CD8-positive, alpha-beta memory T cell (primary cell): ENCODE data around the gene VPS51. TPM values are rescaled to one million over a fixed set of nuclear protein-coding genes. Genes with fewer than 3 reads are reported as not detected.

Experiments used
- CTCF ChIA-PET: fragments of 350-600 bp; sonication (Branson Sonifier 250); formaldehyde crosslinking; loops from one replicate; lab custom pipeline; 2021; ENCODE audit warnings: antibody characterized with exemption; lab: Charles Lee
- POLR2A ChIA-PET: fragments of 350-600 bp; sonication (Branson Sonifier 250); formaldehyde crosslinking; loops from one replicate; lab custom pipeline; 2021; ENCODE audit warnings: antibody characterized with exemption; lab: Charles Lee
- DNase-seq, 5 donors: peaks; one replicate each; pipeline versions ENCODE4 v3.0.0 to v3.0.0-alpha.2; 2020 to 2022; ENCODE audit warnings: mixed read lengths in 1 of 5
- H3K27ac ChIP-seq: one replicate; pipeline ENCODE4 v1.7.0; 2013; ENCODE audit warnings: low read depth, mild to moderate bottlenecking, low read length, moderate library complexity
- H3K27me3 ChIP-seq: 2 replicates; pipeline ENCODE4 v1.7.0; 2013; ENCODE audit warnings: low read length, mild to moderate bottlenecking; ENCODE audit not compliant: insufficient read depth, poor library complexity, severe bottlenecking
- H3K36me3 ChIP-seq: 2 replicates; pipeline ENCODE4 v1.7.0; 2013; ENCODE audit warnings: mild to moderate bottlenecking, low read length, moderate library complexity; ENCODE audit not compliant: insufficient read depth
- H3K4me1 ChIP-seq: 2 replicates; pipeline ENCODE4 v1.7.0; 2013; ENCODE audit warnings: mild to moderate bottlenecking, low read length, moderate library complexity; ENCODE audit not compliant: insufficient read depth
- H3K4me3 ChIP-seq: 2 replicates; pipeline ENCODE4 v1.7.0; 2013; ENCODE audit warnings: mild to moderate bottlenecking, low read length
- H3K9me3 ChIP-seq: 2 replicates; pipeline ENCODE4 v1.7.0; 2013; ENCODE audit warnings: mild to moderate bottlenecking, low read length
- H3K27ac Mint-ChIP-seq, 8 donors: one replicate each; pipeline ENCODE4 v1.8.0; 2020 to 2021; ENCODE audit warnings: mixed read lengths in 8 of 8, mild to moderate bottlenecking in 6 of 8, inconsistent platforms in 3 of 8, moderate library complexity in 3 of 8
- H3K27me3 Mint-ChIP-seq, 2 donors: one replicate each; pipeline ENCODE4 v1.8.0; 2020 to 2021; ENCODE audit warnings: mixed read lengths in 2 of 2, mild to moderate bottlenecking in 1 of 2, moderate library complexity in 1 of 2
- H3K36me3 Mint-ChIP-seq, 3 donors: one replicate each; pipeline ENCODE4 v1.8.0; 2020 to 2021; ENCODE audit warnings: mixed read lengths in 3 of 3, inconsistent platforms in 1 of 3, mild to moderate bottlenecking in 1 of 3
- H3K4me1 Mint-ChIP-seq, 3 donors: one replicate each; pipeline ENCODE4 v1.8.0; 2020 to 2021; ENCODE audit warnings: mixed read lengths in 3 of 3, inconsistent platforms in 1 of 3, mild to moderate bottlenecking in 1 of 3
- H3K4me3 Mint-ChIP-seq, 7 donors: one replicate each; pipeline ENCODE4 v1.8.0; 2020 to 2021; ENCODE audit warnings: mixed read lengths in 7 of 7, mild to moderate bottlenecking in 6 of 7, moderate library complexity in 4 of 7, inconsistent platforms in 2 of 7
- H3K9me3 Mint-ChIP-seq, 5 donors: one replicate each; pipeline ENCODE4 v1.8.0; 2020 to 2022; ENCODE audit warnings: mixed read lengths in 5 of 5, mild to moderate bottlenecking in 3 of 5, moderate library complexity in 2 of 5, inconsistent platforms in 1 of 5
- polyA plus RNA-seq: library from polyadenylated mRNA; unstranded; fragments of 300-500 nt; fragmentation: Illumina TruSeq; gene quantifications from one replicate; pipeline ENCODE4 v1.2.3, GENCODE V29; 2021
- total RNA-seq, 2 experiments: library from RNA; stranded (reverse); gene quantifications; one replicate each; pipeline ENCODE4 v1.2.3, GENCODE V29; 2021

Gene VPS51
- total and polyA plus RNA-seq, 3 experiments from 2014 or later = 99.1 to 131 (median 120) TPM

DNA sequence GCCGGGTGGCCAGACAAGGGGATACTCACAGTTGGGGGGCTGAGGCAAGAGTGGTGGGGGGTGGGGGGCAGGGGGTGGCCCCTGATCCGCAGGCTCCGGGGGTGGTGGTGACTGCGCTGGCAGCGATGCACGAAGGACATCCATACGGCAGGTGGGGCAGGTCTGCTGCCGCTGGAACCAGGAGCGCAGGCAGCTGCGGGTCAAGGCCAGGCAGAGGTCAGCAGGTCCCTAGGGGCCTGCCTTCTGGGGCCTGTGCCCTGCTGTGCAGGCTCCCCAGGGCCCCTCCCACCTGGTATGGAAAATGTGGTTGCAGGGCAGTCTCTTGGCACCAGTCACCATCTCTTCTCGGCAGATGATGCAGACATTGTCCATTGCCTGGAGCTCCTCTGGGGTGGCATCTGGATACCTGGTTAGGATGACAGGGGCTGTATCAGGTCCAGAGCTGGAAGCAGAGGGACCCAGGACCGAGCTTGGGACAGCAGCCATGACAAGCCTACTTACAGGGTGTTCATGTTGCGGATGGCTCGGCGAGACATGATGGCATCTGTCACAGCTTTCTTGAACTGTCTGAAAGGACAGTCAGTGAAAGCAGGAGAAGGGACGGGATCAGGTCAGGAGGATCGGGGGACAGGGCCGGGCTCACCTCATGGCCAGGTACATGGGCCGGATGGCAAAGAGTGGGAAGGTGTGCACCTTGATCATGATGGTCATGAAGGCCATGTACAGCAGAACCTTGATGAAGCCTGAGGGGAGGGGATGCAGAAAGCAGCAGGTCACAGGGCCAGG is 34.8 kb downstream of the VPS51 start:
- H3K36me3 Mint-ChIP-seq = peaks cover 0 to 88% (median 5%) of the 10 kb centered on the region in 3 donors
- POLR2A ChIA-PET = interaction anchor here (1.0 to 1.8 kb wide), 2 partner anchors 9 to 13 kb away, joined by 4 to 11 read pairs; partner anchors contain the start of genes FAU, MRPL49 and ZNHIT2
- peak overlapping the region in 6 of 8 donors; percentile 26 to 92 (median 56) for H3K27ac Mint-ChIP-seq
- DNase-seq = peak in 1 of 5 donors; percentile 38
- CTCF ChIA-PET = interaction anchor here (0.9 to 2.4 kb wide), 7 partner anchors 9 to 50 kb away, joined by 3 to 10 read pairs (median 5); partner anchors contain the start of genes CAPN1, FAU, MRPL49 and TM7SF2
- peak overlapping the region in 4 of 7 donors; percentile 20 to 99 (median 50) for H3K4me3 Mint-ChIP-seq
- peaks cover 57% of the 10 kb centered on the region for H3K36me3 ChIP-seq
- H3K9me3 Mint-ChIP-seq = no peaks in the 10 kb centered on the region
- no peaks in the 10 kb centered on the region for H3K9me3 ChIP-seq
- H3K27ac ChIP-seq = no peak overlapping the region
- peaks cover 21% of the 10 kb centered on the region for H3K4me1 ChIP-seq
- peaks cover 0 to 3% of the 10 kb centered on the region in 2 donors for H3K27me3 Mint-ChIP-seq
- H3K4me1 Mint-ChIP-seq = peaks cover 24 to 43% (median 27%) of the 10 kb centered on the region in 3 donors
- no peak overlapping the region for H3K4me3 ChIP-seq
- H3K27me3 ChIP-seq = no peaks in the 10 kb centered on the region

- Mint-ChIP-seq H3K36me3 (peaks cover 0 to 83% (median 5%) of the 10 kb centered on the region in 3 donors), H3K27me3 (peaks cover 0 to 4% of the 10 kb centered on the region in 2 donors), H3K4me1 (peaks cover 30 to 49% (median 32%) of the 10 kb centered on the region in 3 donors), H3K9me3 (no peaks in the 10 kb centered on the region), H3K4me3 (peak overlapping the region in 4 of 7 donors; percentile 20 to 99 (median 50)), H3K27ac (peak overlapping the region in 7 of 8 donors; percentile 14 to 92 (median 42))
- no peak overlapping the region for H3K27ac ChIP-seq
- DNase-seq = peak in 1 of 5 donors; percentile 24
- no peak overlapping the region for H3K4me3 ChIP-seq
- ChIA-PET POLR2A (interaction anchor here (1.0 to 1.8 kb wide), 2 partner anchors 9 to 14 kb away, joined by 4 to 11 read pairs; partner anchors contain the start of genes FAU, MRPL49 and ZNHIT2), CTCF (interaction anchor here (0.6 to 1.7 kb wide), 6 partner anchors 10 to 121 kb away, joined by 3 to 5 read pairs (median 4); partner anchors contain the start of genes CAPN1, FAU, MRPL49 and TM7SF2)
- no peaks in the 10 kb centered on the region for H3K9me3 ChIP-seq
- peaks cover 27% of the 10 kb centered on the region for H3K4me1 ChIP-seq
- no peaks in the 10 kb centered on the region for H3K27me3 ChIP-seq
- H3K36me3 ChIP-seq = peaks cover 53% of the 10 kb centered on the region
These were observed 35.4 kb downstream of the VPS51 start for GRCh38 chr11:65131417-65131776.

DNA sequence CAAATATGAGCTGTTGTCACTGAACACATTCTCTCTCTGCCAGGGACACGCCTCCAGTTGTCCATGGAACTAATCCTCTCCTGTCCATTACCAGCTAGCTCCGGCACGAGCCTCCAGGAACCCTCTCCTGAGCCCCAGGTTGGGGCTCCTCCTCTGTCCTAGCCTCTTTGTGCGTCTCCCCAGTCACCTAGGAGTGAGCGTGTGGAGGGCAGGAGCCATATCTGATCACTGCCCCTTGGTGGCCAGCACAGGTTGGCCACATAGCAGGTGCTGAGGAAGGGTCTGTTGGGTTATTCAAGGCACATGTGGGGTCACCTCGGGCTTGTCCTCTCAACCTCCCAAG is 35.9 kb downstream of the VPS51 start:
- peaks cover 33 to 52% (median 36%) of the 10 kb centered on the region in 3 donors for H3K4me1 Mint-ChIP-seq
- peaks cover 49% of the 10 kb centered on the region for H3K36me3 ChIP-seq
- peak in 1 of 5 donors; percentile 24 for DNase-seq
- no peak overlapping the region for H3K27ac ChIP-seq
- peaks cover 0 to 4% of the 10 kb centered on the region in 2 donors for H3K27me3 Mint-ChIP-seq
- ChIA-PET POLR2A (interaction anchor here (1.0 to 1.8 kb wide), 2 partner anchors 10 to 14 kb away, joined by 4 to 11 read pairs; partner anchors contain the start of genes FAU, MRPL49 and ZNHIT2), CTCF (interaction anchor here (0.6 to 1.7 kb wide), 6 partner anchors 10 to 120 kb away, joined by 3 to 5 read pairs (median 4); partner anchors contain the start of genes CAPN1, FAU, MRPL49 and TM7SF2)
- H3K27me3 ChIP-seq = no peaks in the 10 kb centered on the region
- H3K9me3 Mint-ChIP-seq = no peaks in the 10 kb centered on the region
- H3K36me3 Mint-ChIP-seq = peaks cover 0 to 78% (median 5%) of the 10 kb centered on the region in 3 donors
- H3K27ac Mint-ChIP-seq = peak overlapping the region in 7 of 8 donors; percentile 6 to 84 (median 50)
- H3K4me1 ChIP-seq = peaks cover 31% of the 10 kb centered on the region
- H3K4me3 ChIP-seq = no peak overlapping the region
- H3K4me3 Mint-ChIP-seq = peak overlapping the region in 4 of 7 donors; percentile 54 to 100 (median 96)
- H3K9me3 ChIP-seq = no peaks in the 10 kb centered on the region

- Histone ChIP-seq H3K4me1 (peaks cover 31% of the 10 kb centered on the region), H3K27me3 (no peaks in the 10 kb centered on the region), H3K27ac (no peak overlapping the region), H3K36me3 (peaks cover 44% of the 10 kb centered on the region), H3K9me3 (no peaks in the 10 kb centered on the region), H3K4me3 (peak overlapping the region; percentile 99)
- Mint-ChIP-seq H3K36me3 (peaks cover 0 to 73% (median 4%) of the 10 kb centered on the region in 3 donors), H3K9me3 (no peaks in the 10 kb centered on the region), H3K4me3 (peak overlapping the region; percentile 71 to 100 (median 98)), H3K4me1 (peaks cover 33 to 52% (median 36%) of the 10 kb centered on the region in 3 donors), H3K27me3 (peaks cover 0 to 4% of the 10 kb centered on the region in 2 donors), H3K27ac (peak overlapping the region in 7 of 8 donors; percentile 51 to 100 (median 99))
- peak in 1 of 5 donors; percentile 44 for DNase-seq
- ChIA-PET POLR2A (interaction anchor here (1.8 to 4.0 kb wide), 2 partner anchors 10 to 11 kb away, joined by 11 to 60 read pairs; partner anchors contain the start of genes FAU and MRPL49), CTCF (interaction anchor here (0.6 to 1.7 kb wide), 4 partner anchors 11 to 120 kb away, joined by 3 to 5 read pairs (median 4); partner anchors contain the start of genes FAU, MRPL49, TM7SF2 and ZNHIT2)
These were observed 36.4 kb downstream of the VPS51 start for GRCh38 chr11:65132238-65132987.

- H3K4me1 ChIP-seq = peaks cover 31% of the 10 kb centered on the region
- CTCF ChIA-PET = interaction anchor here (2.1 to 2.2 kb wide), 2 partner anchors 11 to 182 kb away, joined by 7 read pairs; partner anchors contain the start of genes CDC42EP2, FAU and MRPL49
- POLR2A ChIA-PET = interaction anchor here (0.6 to 4.0 kb wide), 4 partner anchors 11 to 463 kb away, joined by 3 to 60 read pairs (median 22); partner anchors contain the start of genes FAU, MRPL49, TM7SF2 and ZNHIT2
- Mint-ChIP-seq H3K4me3 (peak overlapping the region; percentile 94 to 100 (median 98)), H3K27me3 (peaks cover 0 to 4% of the 10 kb centered on the region in 2 donors), H3K4me1 (peaks cover 35 to 52% (median 36%) of the 10 kb centered on the region in 3 donors), H3K36me3 (peaks cover 0 to 67% (median 4%) of the 10 kb centered on the region in 3 donors), H3K9me3 (no peaks in the 10 kb centered on the region), H3K27ac (peak overlapping the region; percentile 98 to 100 (median 100))
- no peaks in the 10 kb centered on the region for H3K27me3 ChIP-seq
- peak overlapping the region; percentile 100 for H3K27ac ChIP-seq
- H3K4me3 ChIP-seq = peak overlapping the region; percentile 99
- peaks cover 44% of the 10 kb centered on the region for H3K36me3 ChIP-seq
- no peaks in the 10 kb centered on the region for H3K9me3 ChIP-seq
- peak in 3 of 5 donors; percentile 31 to 57 (median 49) for DNase-seq
These were observed 37.1 kb downstream of the VPS51 start for GRCh38 chr11:65132988-65133700.

- H3K4me1 ChIP-seq = peaks cover 31% of the 10 kb centered on the region
- ChIA-PET POLR2A (interaction anchor here (0.6 to 4.0 kb wide), 5 partner anchors 12 to 462 kb away, joined by 3 to 60 read pairs (median 16); partner anchors contain the start of genes FAU, MRPL49, SAC3D1 and TM7SF2), CTCF (interaction anchor here (2.1 to 2.2 kb wide), 2 partner anchors 12 to 182 kb away, joined by 7 read pairs; partner anchors contain the start of genes CDC42EP2, FAU and MRPL49)
These were observed 37.7 kb downstream of the VPS51 start for GRCh38 chr11:65133724-65134123.

More at GRCh38 chr11:65133724-65134123, 37.7 kb downstream of the VPS51 start:
- Histone ChIP-seq H3K4me3 (peak overlapping the region; percentile 99), H3K9me3 (no peaks in the 10 kb centered on the region), H3K36me3 (peaks cover 41% of the 10 kb centered on the region), H3K27me3 (no peaks in the 10 kb centered on the region), H3K27ac (peak overlapping the region; percentile 100)
- H3K4me3 Mint-ChIP-seq = peak overlapping the region; percentile 94 to 100 (median 98)
- peaks cover 35 to 52% (median 36%) of the 10 kb centered on the region in 3 donors for H3K4me1 Mint-ChIP-seq
- peak overlapping the region; percentile 98 to 100 (median 100) for H3K27ac Mint-ChIP-seq
- peaks cover 0 to 61% (median 4%) of the 10 kb centered on the region in 3 donors for H3K36me3 Mint-ChIP-seq
- peaks cover 0 to 4% of the 10 kb centered on the region in 2 donors for H3K27me3 Mint-ChIP-seq
- H3K9me3 Mint-ChIP-seq = no peaks in the 10 kb centered on the region
- no peak for DNase-seq
